Central memory CD4-positive, alpha-beta T cell (primary cell): ENCODE measurements around the gene PLCXD1.
"Not testable (repeated sequence)": the region's sequence is repeated elsewhere in the genome, so short reads cannot be mapped to it uniquely, and the experiment has no call there.

Experiments used
- DNase-seq: peaks from one replicate; pipeline ENCODE4 v3.0.0; 2022

The PLCXD1 gene

GRCh38 chrX:264006-264405, 17.2 kb upstream of the PLCXD1 start:
- not testable (repeated sequence) for DNase-seq

DNA sequence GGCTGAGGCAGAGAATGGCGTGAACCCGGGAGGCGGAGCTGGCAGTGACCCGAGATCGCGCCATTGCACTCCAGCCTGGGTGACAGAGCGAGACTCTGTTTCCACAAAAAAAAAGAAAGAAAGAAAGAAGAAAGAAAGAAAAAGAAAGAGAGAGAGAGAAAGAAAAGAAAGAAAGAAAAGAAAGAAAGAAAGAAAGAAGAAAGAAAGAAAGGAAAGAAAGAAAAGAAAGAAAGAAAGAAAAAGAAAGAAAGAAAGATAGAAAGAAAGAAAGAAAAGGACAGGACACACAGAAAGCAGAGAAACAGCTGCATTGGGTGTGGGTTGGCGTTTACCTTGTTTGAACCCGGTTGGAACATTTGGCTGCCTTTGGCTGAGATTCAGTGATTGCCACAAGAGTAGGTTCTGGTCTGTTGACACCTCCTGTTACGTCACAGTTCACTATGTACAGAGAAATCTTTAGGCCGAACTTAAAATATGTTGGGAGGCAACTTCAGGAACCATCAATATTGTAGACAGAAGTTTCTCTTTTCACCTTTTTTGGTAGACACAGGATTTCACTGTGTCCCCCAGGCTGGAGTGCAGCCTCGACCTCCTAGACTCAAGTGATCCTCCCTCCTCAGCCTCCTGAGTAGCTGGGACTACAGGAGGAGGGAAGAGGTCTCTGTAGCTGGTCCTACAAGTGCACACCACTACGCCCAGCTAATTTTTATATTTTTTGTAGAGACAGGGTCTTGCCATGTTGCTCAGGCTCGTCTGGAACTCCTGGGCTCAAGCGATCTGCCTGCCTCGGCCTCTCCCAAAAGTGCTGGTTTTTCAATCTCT, 16.3 kb upstream of the PLCXD1 start:
- DNase-seq: no peak

DNA sequence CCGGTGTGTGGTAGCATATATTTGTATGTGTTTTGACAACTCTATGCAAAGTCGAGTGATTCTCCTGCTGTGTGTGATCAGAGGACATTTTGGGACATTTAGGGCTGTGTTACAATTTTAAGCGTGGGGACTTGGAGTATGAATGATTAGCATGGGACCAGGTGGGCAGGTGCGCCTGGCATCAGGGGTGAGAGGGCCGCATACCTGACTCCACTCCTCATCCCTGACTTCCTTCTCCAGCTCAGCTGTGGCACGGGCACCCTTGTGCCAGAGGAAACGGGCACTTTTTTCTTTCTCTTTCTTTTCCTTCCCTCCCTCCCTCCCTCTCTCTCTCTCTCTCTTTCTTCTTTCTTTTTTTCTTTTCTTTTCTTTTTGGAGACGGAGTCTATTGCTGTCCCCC, 15.7 kb upstream of the PLCXD1 start:
- DNase-seq: no peak

DNA sequence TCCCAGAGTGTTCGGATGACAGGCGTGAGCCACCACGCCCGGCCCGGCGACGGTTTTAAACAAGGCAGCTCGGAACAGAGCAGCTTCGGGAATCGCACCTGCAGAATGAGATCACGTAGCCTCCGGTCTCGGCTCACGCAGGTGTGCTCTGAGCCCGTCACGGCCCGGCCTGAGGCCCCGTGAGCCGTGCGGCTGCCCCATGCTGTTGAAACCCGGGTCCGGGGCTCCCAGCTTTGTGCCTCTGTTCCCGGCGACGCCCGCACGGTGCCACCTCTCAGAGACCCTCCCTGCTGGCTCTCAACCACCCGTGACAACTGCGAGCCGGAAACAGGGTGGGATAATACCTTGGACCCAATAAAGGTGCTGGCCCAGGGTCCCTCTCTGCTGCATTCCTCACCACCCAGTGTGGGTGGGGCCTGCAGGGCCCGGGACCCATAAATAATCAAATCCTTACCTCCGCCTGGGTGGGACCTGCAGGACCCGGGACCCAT, 13.4 kb upstream of the PLCXD1 start:
- DNase-seq: no peak

- DNase-seq: no peak
Observed at GRCh38 chrX:270848-271367, 10.3 kb upstream of the PLCXD1 start.

- DNase-seq: no peak
Observed at GRCh38 chrX:274904-275475, 6.2 kb upstream of the PLCXD1 start.

- DNase-seq: no peak
Observed at GRCh38 chrX:275476-275966, 5.7 kb upstream of the PLCXD1 start.

DNA sequence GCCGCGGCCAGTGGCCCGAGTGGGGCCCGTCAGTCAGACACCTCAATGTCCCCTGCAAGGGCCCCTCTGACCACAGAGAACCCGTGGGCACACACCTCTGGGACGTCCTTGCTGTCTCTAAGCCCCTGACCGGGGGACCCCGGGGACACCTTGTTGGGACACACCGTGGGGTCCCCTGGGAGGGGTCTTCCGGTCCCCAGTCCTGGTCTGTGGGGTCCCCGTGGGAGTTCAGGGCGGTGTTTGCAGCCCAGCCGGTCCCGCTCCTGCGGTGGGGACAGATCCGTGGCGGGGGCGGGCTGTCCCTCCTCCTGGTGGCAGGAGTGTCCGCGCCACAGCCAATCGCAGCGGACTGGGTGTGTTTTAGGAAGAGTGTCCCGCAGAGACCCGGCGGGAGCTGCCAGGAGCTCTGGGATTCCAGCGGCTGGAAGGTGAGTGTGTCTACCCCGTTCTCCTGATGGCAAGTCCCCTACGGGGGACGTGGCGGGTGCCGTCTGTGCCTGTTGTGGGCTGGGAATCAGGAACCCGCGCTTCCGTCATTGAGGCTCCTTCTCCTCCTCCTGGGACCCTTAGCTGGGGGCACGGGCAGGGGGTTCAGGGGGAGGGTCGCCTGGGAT, 5.1 kb upstream of the PLCXD1 start:
- peak; percentile 25 for DNase-seq

- DNase-seq: no peak
Observed at GRCh38 chrX:276581-277201, 4.5 kb upstream of the PLCXD1 start.

DNA sequence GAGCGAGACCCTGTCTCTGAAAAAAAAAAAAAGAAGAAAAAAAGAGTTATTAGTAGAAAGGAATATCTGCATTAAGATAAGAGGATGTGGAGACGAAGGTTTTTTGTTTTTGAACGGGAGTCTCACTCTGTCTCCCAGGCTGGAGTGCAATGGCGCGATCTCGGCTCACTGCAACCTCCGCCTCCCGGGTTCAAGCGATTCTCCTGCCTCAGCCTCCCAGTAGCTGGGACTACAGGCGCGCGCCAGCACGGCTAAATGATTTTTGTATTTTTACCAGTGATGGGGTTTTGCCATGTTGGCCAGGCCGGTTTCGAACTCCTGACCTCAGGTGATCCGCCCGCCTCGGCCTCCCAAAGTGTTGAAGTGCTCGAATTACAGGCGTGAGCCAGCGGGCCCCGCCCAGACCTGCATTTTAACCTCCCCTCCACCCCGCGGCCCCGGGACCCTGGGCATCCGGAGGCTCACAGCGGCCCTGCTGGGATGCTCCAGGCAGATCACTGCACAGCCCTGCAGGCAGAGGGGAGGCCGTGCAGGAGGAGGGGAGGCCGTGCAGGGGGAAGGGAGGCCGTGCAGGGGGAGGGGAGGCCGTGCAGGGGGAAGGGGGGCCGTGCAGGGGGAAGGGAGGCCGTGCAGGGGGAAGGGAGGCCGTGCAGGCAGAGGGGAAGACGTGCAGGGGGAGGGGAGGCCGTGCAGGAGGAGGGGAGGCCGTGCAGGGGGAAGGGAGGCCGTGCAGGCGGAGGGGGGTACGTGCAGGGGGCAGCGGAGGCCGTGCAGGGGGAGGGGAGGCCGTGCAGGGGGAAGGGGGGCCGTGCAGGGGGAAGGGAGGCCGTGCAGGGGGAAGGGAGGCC, 1.2 kb upstream of the PLCXD1 start:
- not testable (repeated sequence) for DNase-seq

DNA sequence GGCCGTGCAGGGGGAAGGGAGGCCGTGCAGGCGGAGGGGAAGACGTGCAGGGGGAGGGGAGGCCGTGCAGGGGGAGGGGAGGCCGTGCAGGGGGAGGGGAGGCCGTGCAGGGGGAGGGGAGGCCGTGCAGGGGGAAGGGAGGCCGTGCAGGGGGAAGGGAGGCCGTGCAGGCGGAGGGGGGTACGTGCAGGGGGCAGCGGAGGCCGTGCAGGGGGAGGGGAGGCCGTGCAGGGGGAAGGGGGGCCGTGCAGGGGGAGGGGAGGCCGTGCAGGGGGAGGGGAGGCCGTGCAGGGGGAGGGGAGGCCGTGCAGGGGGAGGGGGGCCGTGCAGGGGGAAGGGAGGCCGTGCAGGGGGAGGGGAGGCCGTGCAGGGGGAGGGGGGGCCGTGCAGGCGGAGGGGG, 459 bp upstream of the PLCXD1 start:
- not testable (repeated sequence) for DNase-seq

DNA sequence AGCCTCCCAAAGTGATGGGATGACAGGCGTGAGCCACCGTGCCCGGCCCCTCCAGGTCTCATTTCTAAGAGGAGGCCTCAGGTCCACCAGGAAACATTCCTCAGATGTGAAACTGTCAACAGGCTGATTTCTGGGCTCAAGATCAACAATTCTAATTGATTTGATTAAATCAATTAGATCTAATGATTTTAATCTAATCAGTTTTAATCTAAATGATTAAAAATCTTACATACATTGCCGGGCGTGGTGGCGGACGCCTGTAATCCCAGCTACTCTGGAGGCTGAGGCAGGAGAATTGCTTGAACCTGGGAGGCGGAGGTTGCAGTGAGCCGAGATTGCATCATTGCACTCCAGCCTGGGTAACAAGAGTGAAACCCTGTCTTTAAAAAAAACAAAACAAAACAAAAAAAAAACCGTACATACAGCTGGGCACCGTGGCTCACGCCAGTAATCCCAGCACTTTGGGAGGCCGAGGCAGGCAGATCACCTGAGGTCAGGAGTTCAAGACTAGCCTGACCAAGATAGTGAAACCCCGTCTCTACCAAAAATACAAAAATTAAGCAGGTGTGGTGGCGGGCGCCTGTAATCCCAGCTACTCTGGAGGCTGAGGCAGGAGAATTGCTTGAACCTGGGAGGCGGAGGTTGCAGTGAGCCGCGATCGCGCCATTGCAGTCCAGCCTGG, 960 bp downstream of the PLCXD1 start:
- not testable (repeated sequence) for DNase-seq

- peak; percentile 82 for DNase-seq
Observed at GRCh38 chrX:283115-283845, 2.1 kb downstream of the PLCXD1 start.

- DNase-seq: no peak
Observed at GRCh38 chrX:285076-285677, 4.0 kb downstream of the PLCXD1 start.

- no peak for DNase-seq
Observed at GRCh38 chrX:287670-288069, 6.5 kb downstream of the PLCXD1 start.

DNA sequence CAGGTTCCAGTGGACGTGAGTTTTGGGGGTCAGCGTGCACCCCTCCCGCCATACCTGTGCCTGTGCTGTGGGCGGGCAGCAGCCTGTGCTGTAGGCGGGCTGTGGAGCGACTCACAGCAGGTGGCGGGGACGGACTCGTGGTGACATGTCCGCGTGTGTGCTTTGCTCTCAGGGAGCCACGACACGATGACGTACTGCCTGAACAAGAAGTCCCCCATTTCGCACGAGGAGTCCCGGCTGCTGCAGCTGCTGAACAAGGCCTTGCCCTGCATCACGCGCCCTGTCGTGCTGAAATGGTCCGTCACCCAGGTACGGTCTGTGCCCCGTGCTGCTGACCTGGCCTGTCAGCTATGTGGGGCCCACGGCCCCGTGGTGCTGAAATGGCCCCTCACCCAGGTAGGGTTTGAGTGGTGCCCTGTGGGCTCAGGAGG, 7.4 kb downstream of the PLCXD1 start:
- DNase-seq: no peak

GRCh38 chrX:290476-291166, 9.4 kb downstream of the PLCXD1 start:
- DNase-seq: no peak

DNA sequence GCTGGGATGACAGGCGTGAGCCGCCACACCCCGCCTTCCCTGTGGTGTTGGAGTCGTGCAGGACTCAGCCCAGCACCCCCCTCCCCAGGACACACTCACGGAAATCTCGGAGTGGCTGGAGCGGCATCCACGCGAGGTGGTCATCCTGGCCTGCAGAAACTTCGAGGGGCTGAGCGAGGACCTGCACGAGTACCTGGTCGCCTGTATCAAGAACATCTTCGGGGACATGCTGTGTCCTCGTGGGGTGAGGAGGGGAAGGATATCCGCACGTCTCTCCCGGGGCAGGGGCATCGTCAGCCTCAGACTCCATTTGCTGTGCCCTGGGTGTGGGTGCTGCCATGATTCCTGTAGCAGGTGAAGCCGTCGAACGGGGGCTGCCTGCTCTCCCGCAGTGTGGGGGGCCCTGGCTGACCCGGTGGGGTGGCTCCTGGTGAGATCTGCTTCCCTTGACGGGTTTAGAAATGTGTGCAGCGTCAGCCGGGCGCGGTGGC, 10.3 kb downstream of the PLCXD1 start:
- DNase-seq: no peak
